Kidney (tissue), 14 donors: ENCODE data around the gene CGREF1. TPM values are rescaled to one million over a fixed set of nuclear protein-coding genes. Genes with fewer than 3 reads are reported as not detected.

Experiments used
- DNase-seq, 5 donors: peaks; one replicate each; pipeline ENCODE4 v3.0.0-alpha.2; 2013 to 2020
- FAIRE-seq: peaks from 2 replicates; lab custom pipeline; 2012; peaks lifted over from hg19 to GRCh38; lab: Jason Lieb, UNC
- H3K27ac ChIP-seq, 2 donors: one replicate each; pipeline ENCODE4 v1.7.0; 2013; ENCODE audit warnings: low read depth in 2 of 2, low read length in 2 of 2, inconsistent platforms in 1 of 2
- H3K27me3 ChIP-seq: one replicate; pipeline ENCODE4 v1.7.1; 2013; ENCODE audit warnings: low read length, inconsistent platforms; ENCODE audit not compliant: control insufficient read depth, insufficient read depth
- H3K36me3 ChIP-seq, 3 donors: one replicate each; pipeline versions ENCODE4 v1.7.0 to v1.7.1; 2013; ENCODE audit warnings: low read length in 3 of 3, control low read depth in 1 of 3, inconsistent platforms in 1 of 3; ENCODE audit not compliant: insufficient read depth in 3 of 3, control insufficient read depth in 2 of 3
- H3K4me1 ChIP-seq, 3 donors: one replicate each; pipeline versions ENCODE4 v1.7.0 to v1.7.1; 2013; ENCODE audit warnings: low read length in 3 of 3, inconsistent platforms in 1 of 3, low read depth in 1 of 3; ENCODE audit not compliant: control insufficient read depth in 2 of 3, insufficient read depth in 2 of 3
- H3K4me3 ChIP-seq, 3 donors: one replicate each; pipeline versions ENCODE4 v1.7.0 to v1.8.1; 2013; ENCODE audit warnings: low read length in 3 of 3, control low read depth in 1 of 3, inconsistent platforms in 1 of 3
- H3K9ac ChIP-seq, 3 donors: one replicate each; pipeline versions ENCODE4 v1.7.0 to v1.7.1; 2013; ENCODE audit warnings: low read length in 3 of 3, control low read depth in 1 of 3, inconsistent platforms in 1 of 3
- H3K9me3 ChIP-seq, 3 donors: one replicate each; pipeline versions ENCODE4 v1.7.0 to v1.7.1; 2013; ENCODE audit warnings: low read length in 3 of 3, control low read depth in 1 of 3, inconsistent platforms in 1 of 3; ENCODE audit not compliant: control insufficient read depth in 2 of 3, insufficient read depth in 1 of 3
- CTCF ChIP-seq: IDR thresholded peaks from 3 replicates; pipeline ENCODE4 v1.5.1; 2012; ENCODE audit warnings: mild to moderate bottlenecking, moderate library complexity, borderline replicate concordance; ENCODE audit not compliant: insufficient read depth; ENCODE audit errors: extremely low read depth
- intact Hi-C: fragments of 100-400 bp; cut with DNase I; formaldehyde crosslinking; loops from one replicate; pipeline ENCODE4 v1.11.1; 2022
- polyA plus RNA-seq: library from polyadenylated mRNA; stranded (reverse); fragments of 350-450 nt; fragmentation: Illumina TruSeq; extraction: RNeasy Lipid Tissue Mini Kit (QIAGEN cat#74804); gene quantifications from one replicate; pipeline ENCODE4 v1.2.3, GENCODE V29; 2014; ENCODE audit warnings: low read depth, low replicate concordance; ENCODE audit not compliant: insufficient read depth
- total RNA-seq: library from RNA; stranded (reverse); fragmentation: NEBNext Ultra II Directional; extraction: Animal tissue kit (Norgen Biotek cat#: 25700); gene quantifications from one replicate; pipeline ENCODE4 v1.2.1, GENCODE V29; 2021
- donor health status: control.
- donor health status: control.
- donor health status: control.
- donor health status: control.
- donor health status: control.
- donor health status: DM: yes; HTN: yes; CAD: no.
- donor health status: Normal renal cell carcinoma (clear cell type).

Gene CGREF1
- total and polyA plus RNA-seq, 2 donors from 2014 or later = 3.7 to 3.8 TPM

GRCh38 chr2:27100036-27100435 lies 18.9 kb downstream of the CGREF1 start:
- no peak for FAIRE-seq
- DNase-seq = peak in 1 of 5 donors; percentile 69
- no peak overlapping the region for H3K27ac ChIP-seq
- peaks cover 0 to 12% (median 6%) of the 10 kb centered on the region in 3 donors for H3K4me1 ChIP-seq
- H3K9ac ChIP-seq = no peak overlapping the region
- no peaks in the 10 kb centered on the region for H3K9me3 ChIP-seq
- intact Hi-C loops = no loop called here
- H3K27me3 ChIP-seq = no peaks in the 10 kb centered on the region
- H3K36me3 ChIP-seq = peaks cover 0 to 11% (median 2%) of the 10 kb centered on the region in 3 donors
- no peak for TF ChIP-seq CTCF
- no peak overlapping the region for H3K4me3 ChIP-seq

GRCh38 chr2:27099334-27099955 lies 19.5 kb downstream of the CGREF1 start:
- intact Hi-C loops = loop anchor here (10.0 kb wide), 1 partner anchor 205 kb away; the partner anchor contains the start of gene UCN
- H3K27ac ChIP-seq = no peak overlapping the region
- peaks cover 0 to 17% (median 6%) of the 10 kb centered on the region in 3 donors for H3K4me1 ChIP-seq
- DNase-seq = peak in 1 of 5 donors; percentile 49
- no peaks in the 10 kb centered on the region for H3K27me3 ChIP-seq
- no peak overlapping the region for H3K9ac ChIP-seq
- H3K36me3 ChIP-seq = peaks cover 0 to 11% (median 2%) of the 10 kb centered on the region in 3 donors
- TF ChIP-seq CTCF = no peak
- H3K4me3 ChIP-seq = no peak overlapping the region
- FAIRE-seq = no peak
- no peaks in the 10 kb centered on the region for H3K9me3 ChIP-seq

GRCh38 chr2:27097341-27097740 lies 21.6 kb downstream of the CGREF1 start:
- H3K9ac ChIP-seq = no peak overlapping the region
- no peaks in the 10 kb centered on the region for H3K9me3 ChIP-seq
- no peaks in the 10 kb centered on the region for H3K27me3 ChIP-seq
- intact Hi-C loops = loop anchor here (10.0 kb wide), 1 partner anchor 207 kb away; the partner anchor contains the start of gene UCN
- peaks cover 0 to 11% (median 2%) of the 10 kb centered on the region in 3 donors for H3K36me3 ChIP-seq
- H3K4me3 ChIP-seq = no peak overlapping the region
- H3K4me1 ChIP-seq = peaks cover 0 to 26% (median 12%) of the 10 kb centered on the region in 3 donors
- H3K27ac ChIP-seq = no peak overlapping the region
- TF ChIP-seq CTCF = no peak
- FAIRE-seq = no peak
- DNase-seq = peak in 1 of 5 donors; percentile 70
